ENCODE measurements around the gene FAM229B.
"Not testable (repeated sequence)": the region's sequence is repeated elsewhere in the genome, so short reads cannot be mapped to it uniquely, and the experiment has no call there.

FAM229B gene

GRCh38 chr6:112062966-112063365, 24.4 kb upstream of the FAM229B start:
- no peak for DNase-seq (ENCODE audit: low read depth, low spot score)

- DNase-seq (ENCODE audit: low read depth, low spot score), result no peak
These were observed 21.9 kb upstream of the FAM229B start for GRCh38 chr6:112065426-112065986.

- no peak for DNase-seq (ENCODE audit: low read depth, low spot score)
These were observed 20.8 kb upstream of the FAM229B start for GRCh38 chr6:112066606-112067005.

- no peak for DNase-seq (ENCODE audit: low read depth, low spot score)
These were observed 5.8 kb upstream of the FAM229B start for GRCh38 chr6:112081569-112081968.

GRCh38 chr6:112085286-112086065, 1.9 kb upstream of the FAM229B start:
- DNase-seq (ENCODE audit: low read depth, low spot score), result no peak

GRCh38 chr6:112086744-112087135, 651 bp upstream of the FAM229B start:
- no peak for DNase-seq (ENCODE audit: low read depth, low spot score)

GRCh38 chr6:112087916-112088315, 525 bp downstream of the FAM229B start:
- no peak for DNase-seq (ENCODE audit: low read depth, low spot score)

GRCh38 chr6:112096901-112097300, 9.5 kb downstream of the FAM229B start:
- no peak for DNase-seq (ENCODE audit: low read depth, low spot score)

GRCh38 chr6:112100561-112100960, 13.2 kb downstream of the FAM229B start:
- no peak for DNase-seq (ENCODE audit: low read depth, low spot score)

GRCh38 chr6:112106026-112106425, 18.6 kb downstream of the FAM229B start:
- not testable (repeated sequence) for DNase-seq (ENCODE audit: low read depth, low spot score)

- DNase-seq (ENCODE audit: low read depth, low spot score), result no peak
These were observed 19.2 kb downstream of the FAM229B start for GRCh38 chr6:112106562-112106961.

- DNase-seq (ENCODE audit: low read depth, low spot score), result peak; percentile 50
These were observed 21.9 kb downstream of the FAM229B start for GRCh38 chr6:112109262-112109661.

GRCh38 chr6:112113431-112113830, 26.0 kb downstream of the FAM229B start:
- DNase-seq (ENCODE audit: low read depth, low spot score), result no peak

- DNase-seq (ENCODE audit: low read depth, low spot score), result no peak
These were observed 26.5 kb downstream of the FAM229B start for GRCh38 chr6:112113918-112114317.

GRCh38 chr6:112114577-112115223, 27.3 kb downstream of the FAM229B start:
- DNase-seq (ENCODE audit: low read depth, low spot score), result no peak

- no peak for DNase-seq (ENCODE audit: low read depth, low spot score)
These were observed 28.8 kb downstream of the FAM229B start for GRCh38 chr6:112116221-112116620.

- DNase-seq (ENCODE audit: low read depth, low spot score), result no peak
These were observed 30.2 kb downstream of the FAM229B start for GRCh38 chr6:112117554-112117953.

GRCh38 chr6:112118034-112118433, 30.6 kb downstream of the FAM229B start:
- no peak for DNase-seq (ENCODE audit: low read depth, low spot score)

GRCh38 chr6:112122756-112123155, 35.4 kb downstream of the FAM229B start:
- DNase-seq (ENCODE audit: low read depth, low spot score), result no peak

- DNase-seq (ENCODE audit: low read depth, low spot score), result no peak
These were observed 36.6 kb downstream of the FAM229B start for GRCh38 chr6:112123982-112124381.

GRCh38 chr6:112128208-112128607, 40.8 kb downstream of the FAM229B start:
- DNase-seq (ENCODE audit: low read depth, low spot score), result no peak

GRCh38 chr6:112130878-112131277, 43.5 kb downstream of the FAM229B start:
- DNase-seq (ENCODE audit: low read depth, low spot score), result no peak

GRCh38 chr6:112139052-112139451, 51.7 kb downstream of the FAM229B start:
- DNase-seq (ENCODE audit: low read depth, low spot score), result no peak

Measured in ELF-1 (cell line).